Hepatocyte (in vitro differentiated cells): Measurements from ENCODE around the gene PNCK.

Experiments used
- CTCF ChIP-seq: fragments of 200-600 bp; sonication (generic); IDR thresholded peaks from 2 replicates; pipeline ENCODE4 v1.5.1; 2016; ENCODE audit warnings: antibody characterized with exemption, mild to moderate bottlenecking; ENCODE audit not compliant: poor library complexity
- EZH2 ChIP-seq: fragments of 200-600 bp; sonication (generic); IDR thresholded peaks from 2 replicates; pipeline ENCODE4 v1.6.1; 2016; ENCODE audit warnings: antibody characterized with exemption, mild to moderate bottlenecking, borderline replicate concordance

DNA sequence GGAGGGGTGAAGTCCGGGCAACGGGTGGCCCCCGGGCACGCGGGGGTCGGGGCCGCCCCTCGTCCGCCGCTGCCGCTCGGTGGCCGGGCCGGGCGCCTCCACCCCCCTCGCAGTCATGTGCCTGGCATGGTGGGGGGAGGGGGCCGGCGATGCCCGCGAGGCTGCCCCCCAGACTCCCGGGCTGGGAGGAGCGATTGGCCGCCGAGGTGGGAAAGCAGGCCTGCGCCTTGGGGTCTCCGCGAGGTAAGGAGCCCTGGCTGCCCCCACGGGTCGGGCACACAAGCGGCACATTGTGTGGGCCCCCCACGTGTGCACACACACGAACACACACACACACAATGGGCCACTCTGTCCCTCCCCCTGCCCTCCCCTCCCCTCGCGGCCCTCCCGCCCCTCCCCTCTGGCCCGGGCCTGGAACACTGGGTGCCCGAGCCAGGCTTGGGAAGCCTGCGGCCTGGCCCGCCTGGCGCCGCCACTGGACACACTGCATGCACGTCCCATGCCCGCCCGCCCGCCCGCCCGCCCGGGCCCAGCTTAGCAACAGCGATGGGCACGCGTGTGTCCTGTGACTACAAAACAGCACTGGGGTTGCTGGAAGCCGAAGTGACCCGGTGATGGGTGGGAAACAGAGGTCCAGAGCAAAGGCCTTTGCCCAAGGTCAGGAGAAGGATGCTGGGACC is 15.4 kb upstream of the PNCK start:
- TF ChIP-seq CTCF (no peak), EZH2 (no peak)
